HFF-Myc (cell line): Measurements from ENCODE around the gene BCAR1.
"Not testable (repeated sequence)": the region's sequence is repeated elsewhere in the genome, so short reads cannot be mapped to it uniquely, and the experiment has no call there.

ENCODE experiments used
- DNase-seq: peaks from one replicate; pipeline ENCODE4 v3.0.0-alpha.2; 2011; ENCODE audit warnings: low read depth; ENCODE audit errors: extremely low read depth
- H3K4me3 ChIP-seq: replicated peaks from 2 replicates; pipeline ENCODE4 v1.5.1; 2011; ENCODE audit warnings: low read depth, mild to moderate bottlenecking, control low read depth, low read length
- CTCF ChIP-seq: IDR thresholded peaks from 2 replicates; pipeline ENCODE4 v1.5.1; 2012; ENCODE audit warnings: mild to moderate bottlenecking, low read depth, low read length, control low read depth; ENCODE audit errors: missing control alignments

BCAR1 gene

DNA sequence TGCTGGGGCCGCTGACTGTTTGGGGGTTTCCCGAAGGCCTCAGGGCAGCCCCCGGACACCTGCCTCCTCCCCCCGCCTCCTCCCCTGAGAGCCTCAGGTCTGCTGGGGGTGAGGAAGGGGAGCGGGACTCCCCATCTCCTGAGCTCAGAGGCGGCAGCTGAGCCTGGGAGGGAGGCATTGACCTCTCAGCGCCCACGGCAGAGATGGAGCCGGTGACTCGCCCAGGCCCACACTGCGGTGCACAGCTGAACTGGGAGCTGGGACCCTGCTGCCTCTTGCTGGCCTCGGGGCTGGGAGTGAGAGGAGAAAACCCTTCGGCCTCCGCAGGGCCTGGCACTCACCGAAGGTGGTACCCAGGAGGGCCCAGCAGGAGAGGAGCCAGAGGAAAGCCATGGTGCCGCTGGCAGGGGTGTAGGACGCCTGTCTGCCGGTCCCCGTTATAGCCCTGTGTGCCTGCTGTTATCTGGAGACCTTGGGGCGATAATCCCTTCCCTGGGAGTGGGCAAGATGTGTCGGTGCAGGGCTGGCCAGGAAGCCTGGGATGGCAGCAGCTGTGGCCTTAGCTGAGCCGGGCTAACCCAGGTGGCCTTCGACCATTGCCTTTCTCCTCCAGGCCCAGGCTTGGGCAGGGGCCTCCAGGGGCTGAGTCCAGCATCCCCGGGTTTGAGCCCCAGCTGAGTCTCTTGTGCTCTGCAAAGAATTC lies 44.5 kb downstream of the BCAR1 start, which contains the start of gene CTRB2:
TSS of gene CTRB2 (minus strand) at position 413 of the 703 bp plus-strand sequence. CDS start at position 393, 20 bp downstream.
- no peak within 1 kb of the TSS for H3K4me3 ChIP-seq
- TF ChIP-seq CTCF = no peak
- no peak for DNase-seq

DNA sequence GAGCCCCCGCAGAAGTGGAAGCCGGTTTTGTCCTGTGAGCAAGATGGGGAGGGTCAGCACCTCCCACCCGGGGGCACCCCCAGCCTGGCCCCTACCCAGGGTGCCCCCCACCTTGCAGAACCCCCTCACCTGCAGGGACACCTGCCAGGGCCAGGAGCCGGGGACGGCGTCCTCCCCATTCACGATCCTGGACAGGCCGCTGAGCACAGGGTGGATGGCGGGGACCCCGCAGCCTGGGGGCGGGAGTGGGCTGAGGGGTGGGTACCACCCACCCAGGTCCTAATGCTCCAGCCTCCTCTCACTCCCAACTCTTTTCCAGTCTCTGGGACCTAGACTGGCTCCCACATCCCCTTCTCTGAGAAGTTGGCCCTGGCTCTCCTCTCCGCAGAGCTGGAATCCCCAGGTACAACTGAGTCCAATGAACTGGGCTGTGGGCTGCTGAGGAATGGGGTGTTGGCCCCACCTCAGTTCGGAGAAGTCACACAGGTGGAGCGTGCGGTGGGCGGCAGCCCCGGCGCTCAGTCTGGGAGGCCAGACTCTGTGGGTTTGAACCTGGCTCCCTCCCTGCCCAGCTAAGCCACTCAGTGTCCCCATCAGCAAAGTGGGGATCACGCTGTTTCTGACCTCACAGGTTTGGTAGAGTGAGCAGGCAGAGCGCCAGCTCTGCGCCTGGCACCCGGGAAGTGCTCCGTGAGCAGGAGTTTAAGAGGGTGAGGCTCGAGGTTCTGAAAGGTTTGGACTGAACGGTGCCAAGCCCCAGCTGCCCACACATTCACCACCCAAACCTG lies 45.3 kb downstream of the BCAR1 start:
- not testable (repeated sequence) for DNase-seq, H3K4me3 ChIP-seq

DNA sequence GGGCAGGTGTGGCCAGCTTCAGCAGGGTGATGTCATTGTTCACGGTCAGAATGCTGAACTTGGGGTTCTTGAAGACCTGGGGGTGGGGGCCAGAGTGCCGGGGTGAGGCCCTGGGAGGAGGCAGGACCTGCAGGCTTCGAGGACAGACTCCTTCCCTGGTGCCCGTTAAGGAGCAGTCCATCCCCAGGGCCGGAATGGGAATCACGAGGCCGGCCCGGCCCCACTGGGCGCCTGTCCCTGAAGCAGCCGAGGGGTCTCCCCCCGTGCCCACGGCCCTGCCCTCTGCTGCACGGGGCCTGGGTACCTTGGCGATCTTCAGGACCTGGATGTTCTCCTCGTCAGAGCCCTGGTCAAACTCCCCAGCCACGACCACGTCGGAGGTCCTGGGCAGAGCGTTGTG lies 46.0 kb downstream of the BCAR1 start:
- not testable (repeated sequence) for H3K4me3 ChIP-seq, DNase-seq

DNA sequence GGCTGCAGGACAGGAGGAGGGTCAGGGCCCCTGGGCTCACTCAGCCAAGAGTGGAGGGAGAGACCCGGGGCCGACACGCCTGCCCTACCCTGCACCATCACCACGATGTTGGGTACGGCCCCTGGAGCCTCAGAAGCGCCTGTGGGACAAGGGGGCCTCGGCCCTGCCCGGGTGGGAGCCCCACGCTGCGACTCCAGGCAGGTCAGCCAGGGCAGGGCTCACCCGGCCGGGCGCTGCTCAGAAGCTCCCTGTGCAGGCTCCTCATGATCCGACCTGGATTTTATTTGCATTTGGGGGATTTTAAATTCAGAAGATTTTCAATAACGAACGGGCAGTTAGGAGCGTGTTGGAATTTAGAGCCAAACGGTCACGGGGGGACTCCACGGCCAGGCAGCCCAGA lies 46.5 kb downstream of the BCAR1 start:
- DNase-seq, H3K4me3 ChIP-seq: not testable (repeated sequence)

DNA sequence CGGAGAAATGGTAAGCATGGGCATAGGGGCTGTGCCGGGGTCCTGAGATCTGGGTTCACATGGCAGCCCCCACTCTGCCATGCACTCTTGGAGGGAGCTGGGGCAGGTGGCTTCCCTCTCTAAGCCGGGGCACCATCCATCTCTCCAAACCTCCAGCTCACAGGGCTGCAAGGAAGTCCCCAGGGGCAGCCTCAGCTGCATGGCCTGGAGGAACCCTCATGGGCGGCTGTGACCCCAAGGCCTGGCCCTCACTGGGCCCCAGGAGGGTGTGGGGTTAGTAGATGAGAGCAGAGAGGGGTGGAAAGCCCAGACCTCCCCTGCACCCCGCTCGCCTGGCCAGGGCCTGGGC lies 47.0 kb downstream of the BCAR1 start:
- DNase-seq = no peak
- no peak for TF ChIP-seq CTCF
- H3K4me3 ChIP-seq = no peak overlapping the region

- TF ChIP-seq CTCF = no peak
- no peak for DNase-seq
These were observed 47.6 kb downstream of the BCAR1 start for GRCh38 chr16:75203667-75204409.

DNA sequence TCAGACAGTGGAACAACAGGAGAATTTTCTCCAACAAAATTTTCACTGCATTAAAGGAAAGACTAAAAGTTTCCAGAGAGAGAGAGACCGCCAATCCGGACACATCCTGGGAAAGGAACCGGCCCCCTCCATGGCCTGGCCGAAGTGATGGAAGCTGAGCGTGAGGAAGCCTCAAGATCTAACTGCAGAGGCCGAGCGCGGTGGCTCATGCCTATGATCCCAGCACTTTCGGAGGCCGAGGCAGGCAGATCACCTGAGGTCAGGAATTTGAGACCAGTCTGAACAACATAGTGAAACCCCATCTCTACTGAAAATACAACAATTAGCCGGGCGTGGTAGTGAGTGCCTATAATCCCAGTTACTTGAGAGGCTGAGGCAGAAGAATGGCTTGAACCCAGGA lies 48.3 kb downstream of the BCAR1 start:
- no peak for DNase-seq
- TF ChIP-seq CTCF = no peak
- no peak overlapping the region for H3K4me3 ChIP-seq

More at GRCh38 chr16:75203667-75204409, 47.6 kb downstream of the BCAR1 start:
- H3K4me3 ChIP-seq = no peak overlapping the region

- H3K4me3 ChIP-seq = no peak overlapping the region
- no peak for DNase-seq
- no peak for TF ChIP-seq CTCF
These were observed 49.3 kb downstream of the BCAR1 start for GRCh38 chr16:75202069-75202590.
